ENCODE data around the gene ZNF180.

Gene ZNF180

DNA sequence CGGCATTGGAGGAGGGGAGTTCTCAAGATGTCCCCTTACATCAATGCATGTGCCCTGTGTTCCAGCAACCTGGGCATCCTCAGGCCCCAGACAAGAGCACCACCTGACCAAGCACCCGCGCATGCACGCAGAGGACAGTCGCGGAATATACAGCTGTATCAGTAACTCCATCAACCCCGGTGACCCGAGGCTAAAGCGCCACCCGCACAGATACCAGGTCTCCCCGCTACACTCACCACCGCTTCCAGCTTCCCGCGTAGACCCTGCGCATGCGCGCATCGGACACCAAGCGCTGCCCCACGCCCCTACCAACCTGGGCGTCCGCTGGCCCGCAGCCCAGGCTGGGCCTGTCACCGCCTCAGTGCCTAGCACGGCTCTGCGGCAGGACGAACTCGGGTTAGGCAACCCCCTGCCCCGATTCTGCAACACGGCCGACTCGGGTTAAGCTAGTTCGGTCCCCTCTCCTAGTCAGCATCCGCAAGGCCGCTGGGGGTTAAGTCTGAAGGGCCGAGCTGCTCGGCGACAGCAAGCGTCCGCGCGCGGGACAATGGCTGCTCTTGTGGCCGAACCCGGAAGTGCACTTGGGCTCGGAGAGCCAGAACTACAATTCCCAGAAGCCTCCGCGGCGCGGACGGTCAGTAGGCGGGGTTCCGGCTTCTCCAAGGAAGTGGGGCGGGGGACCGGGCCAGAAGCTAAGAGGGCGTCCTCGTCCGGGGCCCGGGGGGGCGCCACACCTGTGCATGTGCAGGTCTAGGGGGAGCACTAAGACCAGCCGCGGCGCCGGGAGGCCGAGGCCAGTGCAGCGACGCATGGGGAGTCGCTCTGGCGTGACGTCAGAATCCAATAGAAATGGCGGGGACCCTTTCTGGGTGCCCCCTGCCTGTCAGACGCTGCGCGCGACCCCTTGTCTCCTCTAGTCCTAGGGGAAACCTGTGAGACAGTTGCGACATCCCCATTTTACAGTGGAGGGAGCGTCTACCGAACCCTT is at the start of gene ZNF180:
Gene ZNF180 (minus strand): TSS at position 561 of the 988 bp plus-strand sequence. CDS start 3,188 bp downstream, outside the sequence.
- H3K4me3 ChIP-seq (ENCODE audit: low read depth, low read length): peak within 1 kb of the TSS; percentile 88
- TF ChIP-seq, protein P1, sequence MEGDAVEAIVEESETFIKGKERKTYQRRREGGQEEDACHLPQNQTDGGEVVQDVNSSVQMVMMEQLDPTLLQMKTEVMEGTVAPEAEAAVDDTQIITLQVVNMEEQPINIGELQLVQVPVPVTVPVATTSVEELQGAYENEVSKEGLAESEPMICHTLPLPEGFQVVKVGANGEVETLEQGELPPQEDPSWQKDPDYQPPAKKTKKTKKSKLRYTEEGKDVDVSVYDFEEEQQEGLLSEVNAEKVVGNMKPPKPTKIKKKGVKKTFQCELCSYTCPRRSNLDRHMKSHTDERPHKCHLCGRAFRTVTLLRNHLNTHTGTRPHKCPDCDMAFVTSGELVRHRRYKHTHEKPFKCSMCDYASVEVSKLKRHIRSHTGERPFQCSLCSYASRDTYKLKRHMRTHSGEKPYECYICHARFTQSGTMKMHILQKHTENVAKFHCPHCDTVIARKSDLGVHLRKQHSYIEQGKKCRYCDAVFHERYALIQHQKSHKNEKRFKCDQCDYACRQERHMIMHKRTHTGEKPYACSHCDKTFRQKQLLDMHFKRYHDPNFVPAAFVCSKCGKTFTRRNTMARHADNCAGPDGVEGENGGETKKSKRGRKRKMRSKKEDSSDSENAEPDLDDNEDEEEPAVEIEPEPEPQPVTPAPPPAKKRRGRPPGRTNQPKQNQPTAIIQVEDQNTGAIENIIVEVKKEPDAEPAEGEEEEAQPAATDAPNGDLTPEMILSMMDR (IDR thresholded peaks at IDR 0.05; ENCODE audit: insufficient read depth, low read depth, low read length, missing control alignments): peak; percentile 18
- peak; percentile 99 for DNase-seq (ENCODE audit: low read depth)

DNA sequence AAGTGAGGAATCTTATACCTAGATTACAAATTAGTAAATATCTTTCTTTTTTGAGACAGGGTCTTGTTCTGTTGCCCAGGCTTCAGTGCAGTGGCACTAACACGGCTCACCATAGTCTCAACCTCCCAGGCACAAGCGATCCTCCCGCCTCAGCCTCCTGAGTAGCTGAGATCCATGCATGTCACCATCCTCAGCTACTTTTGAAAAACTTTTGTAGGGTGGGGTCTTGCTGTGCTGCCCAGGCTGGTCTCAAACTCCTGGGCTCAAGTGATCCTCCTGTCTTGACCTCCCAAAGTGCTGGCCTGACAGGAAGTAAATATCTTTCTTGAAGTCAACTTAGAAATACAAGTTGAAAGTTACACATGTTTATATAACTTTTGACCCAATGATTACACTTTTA is 49.2 kb upstream of the ZNF180 start:
- no peak overlapping the region for H3K4me3 ChIP-seq (ENCODE audit: low read depth, low read length)
- no peak for DNase-seq (ENCODE audit: low read depth)
- TF ChIP-seq, protein P1 (IDR thresholded peaks at IDR 0.05; ENCODE audit: insufficient read depth, low read depth, low read length, missing control alignments): no peak

DNA sequence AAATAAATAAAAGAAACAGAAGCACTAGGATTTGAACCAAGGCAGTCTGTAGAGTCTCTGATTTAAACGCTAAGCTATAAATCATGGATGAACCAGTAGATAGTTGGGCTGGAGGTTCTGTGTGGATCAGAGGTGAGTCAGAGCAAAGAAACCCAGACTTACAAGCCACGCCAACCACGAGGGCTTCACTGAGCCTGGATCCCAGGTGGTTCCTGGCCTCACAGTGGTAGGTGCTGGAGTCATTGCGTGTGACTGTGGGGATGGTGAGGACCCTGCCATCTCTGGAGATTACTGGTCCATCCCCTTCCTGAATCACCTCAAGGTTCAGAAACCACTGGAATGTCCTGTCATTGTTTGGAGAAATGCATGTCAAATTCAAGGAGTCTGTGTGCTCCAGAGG is 48.4 kb upstream of the ZNF180 start:
- DNase-seq (ENCODE audit: low read depth): no peak
- TF ChIP-seq, protein P1 (IDR thresholded peaks at IDR 0.05; ENCODE audit: insufficient read depth, low read depth, low read length, missing control alignments): no peak
- H3K4me3 ChIP-seq (ENCODE audit: low read depth, low read length): no peak overlapping the region

DNA sequence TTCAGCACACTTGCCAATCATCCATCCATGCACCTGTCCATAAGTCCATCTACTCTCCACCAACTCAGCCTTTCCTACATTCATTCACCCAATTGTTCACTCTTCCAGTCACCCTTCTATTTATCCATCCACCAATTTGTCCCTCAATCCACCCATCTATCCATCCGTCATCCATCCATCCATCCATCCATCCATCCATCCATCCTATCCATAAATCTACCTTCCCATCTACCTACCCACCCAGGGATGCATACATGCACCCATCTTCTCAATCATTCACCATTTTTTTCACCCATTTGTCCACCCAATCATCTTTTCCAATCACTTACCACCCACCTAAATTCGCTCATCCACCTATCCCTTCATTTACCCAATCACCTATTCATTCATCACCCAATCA is 43.7 kb upstream of the ZNF180 start:
- no peak for DNase-seq (ENCODE audit: low read depth)
- TF ChIP-seq, protein P1 (IDR thresholded peaks at IDR 0.05; ENCODE audit: insufficient read depth, low read depth, low read length, missing control alignments): no peak

DNA sequence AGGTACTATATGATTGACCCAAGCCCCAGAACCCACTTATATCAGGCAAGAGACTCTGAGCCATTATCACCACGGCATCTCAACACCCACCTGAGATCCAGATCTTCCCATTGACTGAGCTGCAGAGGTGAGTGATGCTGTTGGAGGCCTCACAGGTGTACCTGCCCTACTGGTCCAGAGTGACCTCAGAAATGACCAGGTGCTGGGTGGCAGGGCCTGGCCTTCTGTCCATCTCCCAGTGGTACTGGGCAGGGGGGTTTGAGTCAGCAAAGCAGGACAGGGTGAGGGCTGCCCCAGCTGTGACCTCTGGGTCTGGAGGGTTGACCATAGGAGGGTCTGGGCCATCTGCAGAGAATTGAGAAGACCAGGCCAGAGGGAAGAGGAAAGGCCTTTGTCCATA is 42.3 kb upstream of the ZNF180 start:
- TF ChIP-seq, protein P1 (IDR thresholded peaks at IDR 0.05; ENCODE audit: insufficient read depth, low read depth, low read length, missing control alignments): no peak
- no peak for DNase-seq (ENCODE audit: low read depth)
- H3K4me3 ChIP-seq (ENCODE audit: low read depth, low read length): no peak overlapping the region

More for the DNA sequence above, 43.7 kb upstream of the ZNF180 start:
- H3K4me3 ChIP-seq (ENCODE audit: low read depth, low read length): no peak overlapping the region

DNA sequence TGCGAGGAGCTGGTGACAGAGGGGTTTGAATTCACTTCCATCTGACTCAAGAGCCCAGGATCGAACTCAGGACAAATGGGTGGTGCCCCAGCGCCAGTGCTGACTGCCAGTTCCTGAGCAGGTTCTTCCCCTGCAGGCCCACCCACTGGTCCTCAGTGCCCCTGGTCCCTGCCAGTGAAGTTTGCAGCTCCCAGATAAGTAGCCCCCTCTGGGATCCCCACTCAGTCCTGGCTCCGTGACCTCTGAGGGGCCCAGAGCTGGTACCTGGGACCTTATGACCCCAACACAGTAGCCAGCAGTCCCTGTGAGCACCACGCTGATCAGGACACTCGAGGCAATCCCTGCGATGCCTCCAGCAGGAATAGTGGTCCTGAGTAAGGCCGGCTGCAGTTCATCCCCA is 40.4 kb upstream of the ZNF180 start:
- DNase-seq (ENCODE audit: low read depth): no peak
- TF ChIP-seq, protein P1 (IDR thresholded peaks at IDR 0.05; ENCODE audit: insufficient read depth, low read depth, low read length, missing control alignments): no peak

More for the DNA sequence above, 40.4 kb upstream of the ZNF180 start:
- no peak overlapping the region for H3K4me3 ChIP-seq (ENCODE audit: low read depth, low read length)

All from GM12865 (cell line).